MCF 10A (cell line): ENCODE measurements around the gene CALML3. TPM values are rescaled to one million over a fixed set of nuclear protein-coding genes. Genes with fewer than 3 reads are reported as not detected.

Experiments
- BruUV-seq: library from RNA; stranded (reverse); fragments of 400-500 nt; replicated peaks from 2 replicates; lab custom pipeline; 2021; lab: Mats Ljungman, UMichigan
- CTCF ChIA-PET: fragments of 300-600 bp; sonication (Branson Sonifier 250); formaldehyde crosslinking; extraction: SDS; loops from one replicate; lab custom pipeline; 2021; ENCODE audit warnings: antibody characterized with exemption, inconsistent platforms; lab: Yijun Ruan, JAX
- POLR2A ChIA-PET: fragments of 300-600, 350-650 bp; sonication (Branson Sonifier 250); formaldehyde crosslinking; extraction: SDS; loops from one replicate; lab custom pipeline; 2020; ENCODE audit warnings: antibody characterized with exemption, inconsistent platforms; lab: Yijun Ruan, JAX
- DNase-seq: peaks from one replicate; pipeline ENCODE4 v3.0.0-alpha.2; 2018; ENCODE audit not compliant: unreplicated experiment
- H3K27ac Mint-ChIP-seq: one replicate; pipeline ENCODE4 v1.8.0; 2022; ENCODE audit warnings: mild to moderate bottlenecking, low read depth, mixed read lengths; ENCODE audit not compliant: unreplicated experiment
- H3K27me3 Mint-ChIP-seq: one replicate; pipeline ENCODE4 v1.8.0; 2022; ENCODE audit warnings: mixed read lengths; ENCODE audit not compliant: insufficient read depth, unreplicated experiment
- H3K36me3 Mint-ChIP-seq: one replicate; pipeline ENCODE4 v1.8.0; 2022; ENCODE audit warnings: mild to moderate bottlenecking, moderate library complexity, mixed read lengths; ENCODE audit not compliant: insufficient read depth, unreplicated experiment
- H3K4me1 Mint-ChIP-seq: one replicate; pipeline ENCODE4 v1.8.0; 2022; ENCODE audit warnings: mixed read lengths; ENCODE audit not compliant: insufficient read depth, unreplicated experiment
- H3K4me3 Mint-ChIP-seq: one replicate; pipeline ENCODE4 v1.8.0; 2022; ENCODE audit warnings: mild to moderate bottlenecking, moderate library complexity, mixed read lengths; ENCODE audit not compliant: unreplicated experiment
- H3K9me3 Mint-ChIP-seq: one replicate; pipeline ENCODE4 v1.8.0; 2022; ENCODE audit warnings: mixed read lengths; ENCODE audit not compliant: unreplicated experiment
- CTCF ChIP-seq: fragments of 200-600 bp; IDR thresholded peaks from one replicate; pipeline ENCODE4 v1.8.0; 2022; ENCODE audit warnings: antibody characterized with exemption, mild to moderate bottlenecking; ENCODE audit not compliant: unreplicated experiment
- intact Hi-C: fragments of 100-400 bp; cut with micrococcal nuclease; formaldehyde crosslinking; loops from 2 replicates; pipeline ENCODE4 v1.14.1; 2022
- total RNA-seq: library from RNA; stranded (reverse); gene quantifications from 2 replicates; pipeline ENCODE4 v1.2.3, GENCODE V29; 2022

CALML3 gene
- total RNA-seq, 1 experiment from 2014 or later = 0.75 TPM

GRCh38 chr10:5534051-5534821, 9.5 kb downstream of the CALML3 start:
- CTCF ChIA-PET = interaction anchor here (0.7 to 0.8 kb wide), 2 partner anchors 92 to 117 kb away, joined by 3 read pairs; no protein-coding TSS in a partner anchor
- peak; percentile 74 for DNase-seq

GRCh38 chr10:5534880-5535856, 10.4 kb downstream of the CALML3 start:
- H3K36me3 Mint-ChIP-seq = no peaks in the 10 kb centered on the region
- peak; percentile 88 for DNase-seq
- BruUV-seq = no TSS peak
- no peak for TF ChIP-seq CTCF
- H3K9me3 Mint-ChIP-seq = peaks cover 8% of the 10 kb centered on the region
- intact Hi-C loops = loop anchor here (5.0 kb wide), 1 partner anchor 68 kb away; no protein-coding TSS in a partner anchor
- H3K4me3 Mint-ChIP-seq = peak overlapping the region; percentile 33
- ChIA-PET CTCF (interaction anchor here (0.7 to 0.8 kb wide), 2 partner anchors 93 to 118 kb away, joined by 3 read pairs; no protein-coding TSS in a partner anchor), POLR2A (interaction anchor here (0.6 to 4.0 kb wide), 18 partner anchors 9 to 89 kb away, joined by 3 to 34 read pairs (median 3); partner anchors contain the start of gene CALML3)
- H3K27ac Mint-ChIP-seq = no peak overlapping the region
- H3K27me3 Mint-ChIP-seq = no peaks in the 10 kb centered on the region
- peaks cover 29% of the 10 kb centered on the region for H3K4me1 Mint-ChIP-seq

More at GRCh38 chr10:5534051-5534821, 9.5 kb downstream of the CALML3 start:
- intact Hi-C loops = no loop called here
- no peaks in the 10 kb centered on the region for H3K36me3 Mint-ChIP-seq
- no peaks in the 10 kb centered on the region for H3K27me3 Mint-ChIP-seq
- no TSS peak for BruUV-seq
- peaks cover 29% of the 10 kb centered on the region for H3K4me1 Mint-ChIP-seq
- POLR2A ChIA-PET = interaction anchor here (0.6 to 4.0 kb wide), 17 partner anchors 8 to 89 kb away, joined by 3 to 34 read pairs (median 3); partner anchors contain the start of gene CALML3
- TF ChIP-seq CTCF = no peak
- peaks cover 8% of the 10 kb centered on the region for H3K9me3 Mint-ChIP-seq
- H3K27ac Mint-ChIP-seq = no peak overlapping the region
- H3K4me3 Mint-ChIP-seq = peak overlapping the region; percentile 33

- Mint-ChIP-seq H3K9me3 (peaks cover 8% of the 10 kb centered on the region), H3K27ac (no peak overlapping the region), H3K36me3 (no peaks in the 10 kb centered on the region), H3K4me1 (peaks cover 29% of the 10 kb centered on the region), H3K27me3 (no peaks in the 10 kb centered on the region), H3K4me3 (no peak overlapping the region)
- CTCF ChIA-PET = no interaction called here
- no peak for TF ChIP-seq CTCF
- BruUV-seq = no TSS peak
- no peak for DNase-seq
- POLR2A ChIA-PET = interaction anchor here (4.0 kb wide), 1 partner anchor 11 kb away, joined by 34 read pairs; no protein-coding TSS in a partner anchor
- intact Hi-C loops = loop anchor here (5.0 kb wide), 1 partner anchor 69 kb away; no protein-coding TSS in a partner anchor
These were observed 11.8 kb downstream of the CALML3 start for GRCh38 chr10:5536486-5537081.
